Measurements from ENCODE around the gene GBGT1. TPM values are rescaled to one million over a fixed set of nuclear protein-coding genes. Genes with fewer than 3 reads are reported as not detected.

Gene GBGT1
- total and polyA plus RNA-seq, 8 donors: 1.2 to 37.9 (median 22.6) TPM

GRCh38 chr9:133124123-133124906, 39.4 kb downstream of the GBGT1 start:
- no peak for TF ChIP-seq CTCF (IDR thresholded peaks at IDR 0.05)
- H3K27me3 ChIP-seq: no peaks in the 10 kb centered on the region
- H3K4me1 ChIP-seq: peaks cover 36 to 91% (median 81%) of the 10 kb centered on the region in 4 donors
- H3K36me3 ChIP-seq: no peaks in the 10 kb centered on the region
- intact Hi-C loops (cut with DNase I; ENCODE audit: low total_unique reads): no loop called here
- WGBS, 5 donors: 92 to 97% (median 95%) methylated on average over 8 of the region's 8 CpGs
- no peak for DNase-seq
- H3K4me3 ChIP-seq: no peak overlapping the region
- no peaks in the 10 kb centered on the region for H3K9me3 ChIP-seq
- H3K27ac ChIP-seq: peak overlapping the region in 3 of 5 donors; percentile 21 to 69 (median 33)

- no peaks in the 10 kb centered on the region for H3K36me3 ChIP-seq
- H3K4me3 ChIP-seq: no peak overlapping the region
- peaks cover 47 to 91% (median 81%) of the 10 kb centered on the region in 4 donors for H3K4me1 ChIP-seq
- TF ChIP-seq CTCF (IDR thresholded peaks at IDR 0.05) (no peak), EP300 (IDR thresholded peaks at IDR 0.05) (no peak), POLR2AphosphoS5 (IDR thresholded peaks at IDR 0.05) (no peak), POLR2A (IDR thresholded peaks at IDR 0.05) (no peak)
- DNase-seq: no peak
- 43 to 51% (median 50%) methylated on average over 18 to 19 of the region's 19 CpGs for WGBS, 5 donors
- intact Hi-C loops (cut with DNase I; ENCODE audit: low total_unique reads): no loop called here
- H3K27me3 ChIP-seq: no peaks in the 10 kb centered on the region
- H3K27ac ChIP-seq: peak overlapping the region; percentile 9 to 94 (median 91)
- no peaks in the 10 kb centered on the region for H3K9me3 ChIP-seq
These were observed 40.6 kb downstream of the GBGT1 start for GRCh38 chr9:133122935-133123611.

- TF ChIP-seq POLR2AphosphoS5 (IDR thresholded peaks at IDR 0.05): no peak
- no peak for TF ChIP-seq CTCF (IDR thresholded peaks at IDR 0.05)
- no peak for TF ChIP-seq POLR2A (IDR thresholded peaks at IDR 0.05)
- TF ChIP-seq EP300 (IDR thresholded peaks at IDR 0.05): no peak
- H3K4me1 ChIP-seq: peaks cover 50 to 91% (median 81%) of the 10 kb centered on the region in 4 donors
- H3K27ac ChIP-seq: peak overlapping the region; percentile 9 to 94 (median 91)
- no peaks in the 10 kb centered on the region for H3K36me3 ChIP-seq
- WGBS, 5 donors: 66 to 87% (median 79%) methylated on average over 4 of the region's 4 CpGs
- no peaks in the 10 kb centered on the region for H3K9me3 ChIP-seq
- H3K4me3 ChIP-seq: no peak overlapping the region
- DNase-seq: no peak
- no peaks in the 10 kb centered on the region for H3K27me3 ChIP-seq
- intact Hi-C loops (cut with DNase I; ENCODE audit: low total_unique reads): no loop called here
These were observed 41.1 kb downstream of the GBGT1 start for GRCh38 chr9:133122605-133122934.

GRCh38 chr9:133121915-133122550, 41.7 kb downstream of the GBGT1 start:
- Histone ChIP-seq H3K27me3 (no peaks in the 10 kb centered on the region), H3K27ac (peak overlapping the region; percentile 86 to 94 (median 91)), H3K36me3 (no peaks in the 10 kb centered on the region), H3K4me1 (peaks cover 50 to 91% (median 81%) of the 10 kb centered on the region in 4 donors), H3K4me3 (no peak overlapping the region), H3K9me3 (no peaks in the 10 kb centered on the region)
- 84 to 94% (median 89%) methylated on average over 8 of the region's 8 CpGs for WGBS, 5 donors
- no peak for TF ChIP-seq CTCF (IDR thresholded peaks at IDR 0.05)
- no peak for TF ChIP-seq EP300 (IDR thresholded peaks at IDR 0.05)
- no peak for TF ChIP-seq POLR2AphosphoS5 (IDR thresholded peaks at IDR 0.05)
- TF ChIP-seq POLR2A (IDR thresholded peaks at IDR 0.05): no peak
- DNase-seq: peak in 1 of 2 donors; percentile 48
- intact Hi-C loops (cut with DNase I; ENCODE audit: low total_unique reads): no loop called here

Measured in stomach (tissue), 9 donors.